Measurements from ENCODE around the gene HIP1.
"Not testable (repeated sequence)": the region's sequence is repeated elsewhere in the genome, so short reads cannot be mapped to it uniquely, and the experiment has no call there.

The HIP1 gene

GRCh38 chr7:75639071-75639885 is 99.5 kb downstream of the HIP1 start:
- peak in 2 of 4 experiments; percentile 5 to 18 for DNase-seq

- DNase-seq: no peak
Observed at GRCh38 chr7:75638594-75639070, 100.1 kb downstream of the HIP1 start.

- no peak for DNase-seq
Observed at GRCh38 chr7:75637854-75638593, 100.7 kb downstream of the HIP1 start.

GRCh38 chr7:75635036-75635435 is 103.7 kb downstream of the HIP1 start:
- no peak for DNase-seq

GRCh38 chr7:75632587-75632986 is 106.2 kb downstream of the HIP1 start:
- not testable (repeated sequence) for DNase-seq

- no peak for DNase-seq
Observed at GRCh38 chr7:75631711-75632110, 107.0 kb downstream of the HIP1 start.

- DNase-seq: no peak
Observed at GRCh38 chr7:75630549-75630948, 108.2 kb downstream of the HIP1 start.

GRCh38 chr7:75629044-75629443 is 109.7 kb downstream of the HIP1 start:
- no peak for DNase-seq

GRCh38 chr7:75628055-75628454 is 110.7 kb downstream of the HIP1 start:
- no peak for DNase-seq

- DNase-seq: no peak
Observed at GRCh38 chr7:75626954-75627353, 111.8 kb downstream of the HIP1 start.

GRCh38 chr7:75625868-75626267 is 112.9 kb downstream of the HIP1 start:
- no peak for DNase-seq

GRCh38 chr7:75624134-75624832 is 114.5 kb downstream of the HIP1 start:
- DNase-seq: no peak

- no peak for DNase-seq
Observed at GRCh38 chr7:75623390-75624133, 115.2 kb downstream of the HIP1 start.

- DNase-seq: no peak
Observed at GRCh38 chr7:75621124-75621523, 117.6 kb downstream of the HIP1 start.

- DNase-seq: no peak
Observed at GRCh38 chr7:75619636-75620035, 119.1 kb downstream of the HIP1 start.

- DNase-seq: peak in 2 of 4 experiments; percentile 3 to 6
Observed at GRCh38 chr7:75617634-75618234, 121.0 kb downstream of the HIP1 start.

- DNase-seq: no peak
Observed at GRCh38 chr7:75616421-75617167, 122.1 kb downstream of the HIP1 start.

GRCh38 chr7:75614401-75614800 is 124.3 kb downstream of the HIP1 start:
- DNase-seq: no peak

- DNase-seq: no peak
Observed at GRCh38 chr7:75613351-75613750, 125.4 kb downstream of the HIP1 start.

GRCh38 chr7:75611557-75612178 is 127.1 kb downstream of the HIP1 start:
- no peak for DNase-seq

GRCh38 chr7:75609416-75609815 is 129.3 kb downstream of the HIP1 start:
- DNase-seq: not testable (repeated sequence)

Data from activated naive CD4-positive, alpha-beta T cell (primary cell).